ENCODE results near the gene SPRR1B. TPM values are rescaled to one million over a fixed set of nuclear protein-coding genes. Genes with fewer than 3 reads are reported as not detected.

Gene SPRR1B, protein sequence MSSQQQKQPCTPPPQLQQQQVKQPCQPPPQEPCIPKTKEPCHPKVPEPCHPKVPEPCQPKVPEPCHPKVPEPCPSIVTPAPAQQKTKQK
- total RNA-seq (2021) = not detected in 2 replicates
- long read RNA-seq = 0 reads

GRCh38 chr1:153030895-153031294 lies at the start of gene SPRR1B:
Gene SPRR1B, plus strand, starts transcription at chr1:153031203. Its CDS starts 1,143 bp downstream, at chr1:153032346.
- H2BK5ac ChIP-seq (ENCODE audit: insufficient read length, low read length) = no peak within 1 kb of the TSS
- H2AFZ ChIP-seq (ENCODE audit: low read length) = no peak within 1 kb of the TSS
- no peak within 1 kb of the TSS for H4K8ac ChIP-seq (replicated peaks; ENCODE audit: insufficient read length, low read depth, low read length)
- H4K91ac ChIP-seq (ENCODE audit: insufficient read length, low read depth, low read length) = no peak within 1 kb of the TSS
- TF ChIP-seq, protein P1, sequence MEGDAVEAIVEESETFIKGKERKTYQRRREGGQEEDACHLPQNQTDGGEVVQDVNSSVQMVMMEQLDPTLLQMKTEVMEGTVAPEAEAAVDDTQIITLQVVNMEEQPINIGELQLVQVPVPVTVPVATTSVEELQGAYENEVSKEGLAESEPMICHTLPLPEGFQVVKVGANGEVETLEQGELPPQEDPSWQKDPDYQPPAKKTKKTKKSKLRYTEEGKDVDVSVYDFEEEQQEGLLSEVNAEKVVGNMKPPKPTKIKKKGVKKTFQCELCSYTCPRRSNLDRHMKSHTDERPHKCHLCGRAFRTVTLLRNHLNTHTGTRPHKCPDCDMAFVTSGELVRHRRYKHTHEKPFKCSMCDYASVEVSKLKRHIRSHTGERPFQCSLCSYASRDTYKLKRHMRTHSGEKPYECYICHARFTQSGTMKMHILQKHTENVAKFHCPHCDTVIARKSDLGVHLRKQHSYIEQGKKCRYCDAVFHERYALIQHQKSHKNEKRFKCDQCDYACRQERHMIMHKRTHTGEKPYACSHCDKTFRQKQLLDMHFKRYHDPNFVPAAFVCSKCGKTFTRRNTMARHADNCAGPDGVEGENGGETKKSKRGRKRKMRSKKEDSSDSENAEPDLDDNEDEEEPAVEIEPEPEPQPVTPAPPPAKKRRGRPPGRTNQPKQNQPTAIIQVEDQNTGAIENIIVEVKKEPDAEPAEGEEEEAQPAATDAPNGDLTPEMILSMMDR (conservative IDR thresholded peaks at IDR 0.05) = no peak
- H3K56ac ChIP-seq (ENCODE audit: insufficient read length, low read depth, low read length) = no peak within 1 kb of the TSS
- no peak within 1 kb of the TSS for H4K5ac ChIP-seq (ENCODE audit: insufficient read length, low read depth, low read length)
- H3T11ph ChIP-seq (ENCODE audit: low read length) = no peak within 1 kb of the TSS
- H3K23me2 ChIP-seq (ENCODE audit: insufficient read length, low read depth, low read length, poor library complexity, severe bottlenecking) = no peaks in the 10 kb centered on the region
- Mint-ChIP-seq H3K4me1 (peaks cover 6 to 17% of the 10 kb centered on the region in 2 experiments), H3K36me3 (ENCODE audit: insufficient read depth in 1 of 3, low read depth in 3 of 3) (no peaks in the 10 kb centered on the region), H3K4me3 (no peak within 1 kb of the TSS), H3K27ac (no peak within 1 kb of the TSS), H3K9me3 (no peaks in the 10 kb centered on the region; a peak in 2 of 5 replicates), H3K27me3 (ENCODE audit: low read depth) (no peaks in the 10 kb centered on the region)
- no peaks in the 10 kb centered on the region for H4K20me1 ChIP-seq (ENCODE audit: control insufficient read depth, insufficient read depth, insufficient read length)
- H3K14ac ChIP-seq (ENCODE audit: insufficient read depth, low read length) = no peak within 1 kb of the TSS
- H3K4me2 ChIP-seq (ENCODE audit: insufficient read depth, insufficient read length, low read length) = no peak within 1 kb of the TSS
- H3K27ac ChIP-seq (ENCODE audit: insufficient read length, low read depth, low read length) = no peak within 1 kb of the TSS
- no peaks in the 10 kb centered on the region for H3K79me1 ChIP-seq (ENCODE audit: insufficient read depth, low read depth, low read length, poor library complexity, severe bottlenecking)
- H3K4me1 ChIP-seq (ENCODE audit: insufficient read depth, low read length) = peaks cover 3% of the 10 kb centered on the region; the same call in 1 of the 2 replicates
- H2BK15ac ChIP-seq (ENCODE audit: low read depth, low read length) = no peak within 1 kb of the TSS
- no peak within 1 kb of the TSS for H3K23ac ChIP-seq (ENCODE audit: insufficient read length, low read depth, low read length)
- H3K79me2 ChIP-seq (ENCODE audit: insufficient read depth, low read length) = no peaks in the 10 kb centered on the region
- no peak within 1 kb of the TSS for H2BK20ac ChIP-seq (ENCODE audit: low read depth, low read length, poor library complexity, severe bottlenecking)
- no peak within 1 kb of the TSS for H2BK12ac ChIP-seq (ENCODE audit: insufficient read length, low read depth, low read length)
- no peak within 1 kb of the TSS for H2BK120ac ChIP-seq (ENCODE audit: low read depth, low read length, poor library complexity, severe bottlenecking)
- no peak within 1 kb of the TSS for H3K4ac ChIP-seq (ENCODE audit: low read depth, low read length)
- H3K9ac ChIP-seq (ENCODE audit: extremely low read depth, insufficient read length, low read length) = no peak within 1 kb of the TSS
- H3K27me3 ChIP-seq (ENCODE audit: insufficient read depth, low read length) = no peaks in the 10 kb centered on the region
- DNase-seq = no peak
- H3K18ac ChIP-seq (ENCODE audit: insufficient read length, low read depth, low read length) = no peak within 1 kb of the TSS
- no peaks in the 10 kb centered on the region for H3K9me3 ChIP-seq (ENCODE audit: control insufficient read depth, low read depth, low read length)
- no peak within 1 kb of the TSS for H2AK5ac ChIP-seq (ENCODE audit: insufficient read length, low read length)

Measured in H9 (cell line).